ENCODE measurements around the gene LEAP2. TPM values are rescaled to one million over a fixed set of nuclear protein-coding genes. Genes with fewer than 3 reads are reported as not detected.

The LEAP2 gene
- total and polyA plus RNA-seq, 5 donors from 2014 or later = 0.44 to 1.8 (median 1.4) TPM; not detected in 1

DNA sequence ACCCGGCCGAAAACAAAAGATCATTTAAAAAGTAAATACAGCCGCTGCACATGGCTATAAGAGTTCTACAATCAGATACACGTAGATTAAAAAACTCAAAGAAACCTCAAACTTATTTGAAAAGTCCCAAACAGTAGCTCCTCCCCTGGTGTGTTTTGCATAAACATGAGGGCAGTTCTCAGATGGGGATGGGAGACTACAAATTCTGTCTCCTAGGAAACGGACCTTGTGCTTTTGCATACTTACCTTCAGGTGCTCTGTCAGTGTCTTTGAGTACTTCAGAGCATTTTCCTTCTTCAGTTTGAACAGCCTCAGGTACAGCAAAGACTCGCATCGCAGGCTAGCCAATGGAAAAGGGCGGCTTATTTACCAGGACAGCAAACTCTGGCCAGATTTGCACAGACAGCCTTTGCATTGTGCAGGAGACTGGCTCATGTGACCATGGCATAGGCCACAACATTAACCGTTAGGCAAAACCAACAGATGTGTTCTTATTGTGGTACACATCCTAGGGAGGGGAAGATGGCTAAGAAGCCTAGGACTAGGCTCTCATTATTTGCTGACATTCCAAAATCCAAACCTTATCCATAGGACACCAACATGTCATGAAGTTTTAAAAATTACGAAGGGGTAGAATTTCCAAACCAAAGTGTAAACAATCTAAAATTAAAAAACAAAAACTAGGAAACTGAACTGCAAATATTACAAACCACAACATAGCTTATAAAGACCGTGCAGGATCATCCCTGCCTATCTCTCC is 12.8 kb downstream of the LEAP2 start:
- no peaks in the 10 kb centered on the region for H3K27me3 ChIP-seq (ENCODE audit: control insufficient read depth, insufficient read depth, low read length)
- Mint-ChIP-seq H3K36me3 (peaks cover 43% of the 10 kb centered on the region), H3K27ac (peak overlapping the region in 1 of 3 donors; percentile 6), H3K4me3 (no peak overlapping the region), H3K4me1 (peaks cover 0 to 12% (median 5%) of the 10 kb centered on the region in 4 donors), H3K27me3 (no peaks in the 10 kb centered on the region), H3K9me3 (peaks cover 0 to 2% (median 0%) of the 10 kb centered on the region in 7 donors)
- no peaks in the 10 kb centered on the region for H3K4me1 ChIP-seq (ENCODE audit: control insufficient read depth, insufficient read depth, low read length, poor library complexity, severe bottlenecking)
- ATAC-seq (ENCODE audit: low read depth in 2 of 2) (no peak), DNase-seq (no peak)
- no peak overlapping the region for H3K27ac ChIP-seq (ENCODE audit: insufficient read depth, low read length, poor library complexity, severe bottlenecking)
- peaks cover 79% of the 10 kb centered on the region for H3K36me3 ChIP-seq (ENCODE audit: control insufficient read depth, insufficient read depth, low read length)
- H3K4me3 ChIP-seq (ENCODE audit: low read depth, low read length) = no peak overlapping the region
- H3K9me3 ChIP-seq (ENCODE audit: control insufficient read depth in 2 of 2, low read length in 2 of 2) = no peaks in the 10 kb centered on the region

DNA sequence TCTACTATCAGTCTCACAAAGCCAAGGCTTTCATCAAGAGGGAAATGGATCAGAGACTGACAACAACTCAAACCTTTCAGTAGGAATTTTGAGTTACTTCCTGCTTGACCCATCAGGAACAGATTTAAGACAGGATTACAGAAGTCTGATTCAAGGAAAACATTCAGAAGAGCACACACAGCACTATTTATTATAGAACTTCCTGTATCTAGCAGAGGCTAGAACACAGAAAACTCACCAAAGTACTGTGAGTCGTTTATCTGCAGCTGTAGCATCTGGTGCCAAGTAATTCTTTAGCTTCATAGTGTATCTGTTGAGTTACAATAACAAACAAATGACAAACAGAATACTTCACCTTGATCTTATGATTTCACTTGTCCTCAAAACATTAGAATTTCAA is 13.8 kb downstream of the LEAP2 start:
- peaks cover 0 to 12% (median 5%) of the 10 kb centered on the region in 4 donors for H3K4me1 Mint-ChIP-seq
- Histone ChIP-seq H3K9me3 (ENCODE audit: control insufficient read depth in 2 of 2, low read length in 2 of 2) (no peaks in the 10 kb centered on the region), H3K36me3 (ENCODE audit: control insufficient read depth, insufficient read depth, low read length) (peaks cover 78% of the 10 kb centered on the region), H3K27me3 (ENCODE audit: control insufficient read depth, insufficient read depth, low read length) (no peaks in the 10 kb centered on the region), H3K4me1 (ENCODE audit: control insufficient read depth, insufficient read depth, low read length, poor library complexity, severe bottlenecking) (no peaks in the 10 kb centered on the region), H3K4me3 (ENCODE audit: low read depth, low read length) (no peak overlapping the region), H3K27ac (ENCODE audit: insufficient read depth, low read length, poor library complexity, severe bottlenecking) (no peak overlapping the region)
- H3K9me3 Mint-ChIP-seq = peaks cover 0 to 2% (median 0%) of the 10 kb centered on the region in 7 donors
- no peaks in the 10 kb centered on the region for H3K27me3 Mint-ChIP-seq
- H3K27ac Mint-ChIP-seq = peak overlapping the region in 1 of 3 donors; percentile 17
- no peak for ATAC-seq (ENCODE audit: low read depth in 2 of 2)
- no peak for DNase-seq
- H3K36me3 Mint-ChIP-seq = peaks cover 49% of the 10 kb centered on the region
- H3K4me3 Mint-ChIP-seq = no peak overlapping the region

DNA sequence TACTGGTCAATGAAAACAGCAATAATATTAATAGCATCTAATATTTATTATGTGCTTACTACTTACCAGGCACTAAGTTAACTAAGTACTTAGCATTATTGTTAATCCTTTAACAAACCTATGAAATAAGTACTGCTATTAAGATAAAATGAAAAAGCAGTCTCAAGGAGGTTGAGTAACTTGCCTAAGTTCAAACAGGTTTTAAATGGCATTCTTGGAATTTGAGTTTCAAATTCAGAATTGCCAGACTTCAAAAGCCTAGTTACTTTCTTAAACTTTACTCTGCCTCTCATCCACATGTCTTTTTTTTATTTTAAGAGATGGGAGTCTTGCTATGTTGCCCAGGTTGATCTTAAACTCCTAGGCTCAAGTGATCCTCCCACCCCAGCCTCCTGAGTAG is 16.0 kb downstream of the LEAP2 start:
- ATAC-seq (ENCODE audit: low read depth in 2 of 2) (no peak), DNase-seq (peak in 1 of 3 donors; percentile 15)
- no peaks in the 10 kb centered on the region for H3K9me3 ChIP-seq (ENCODE audit: control insufficient read depth in 2 of 2, low read length in 2 of 2)
- no peak overlapping the region for H3K4me3 ChIP-seq (ENCODE audit: low read depth, low read length)
- Mint-ChIP-seq H3K36me3 (peaks cover 58% of the 10 kb centered on the region), H3K4me3 (no peak overlapping the region), H3K9me3 (peaks cover 0 to 2% (median 0%) of the 10 kb centered on the region in 7 donors), H3K4me1 (peaks cover 0 to 5% (median 0%) of the 10 kb centered on the region in 4 donors), H3K27ac (no peak overlapping the region), H3K27me3 (no peaks in the 10 kb centered on the region)
- no peak overlapping the region for H3K27ac ChIP-seq (ENCODE audit: insufficient read depth, low read length, poor library complexity, severe bottlenecking)
- no peaks in the 10 kb centered on the region for H3K27me3 ChIP-seq (ENCODE audit: control insufficient read depth, insufficient read depth, low read length)
- no peaks in the 10 kb centered on the region for H3K4me1 ChIP-seq (ENCODE audit: control insufficient read depth, insufficient read depth, low read length, poor library complexity, severe bottlenecking)
- H3K36me3 ChIP-seq (ENCODE audit: control insufficient read depth, insufficient read depth, low read length) = peaks cover 83% of the 10 kb centered on the region

DNA sequence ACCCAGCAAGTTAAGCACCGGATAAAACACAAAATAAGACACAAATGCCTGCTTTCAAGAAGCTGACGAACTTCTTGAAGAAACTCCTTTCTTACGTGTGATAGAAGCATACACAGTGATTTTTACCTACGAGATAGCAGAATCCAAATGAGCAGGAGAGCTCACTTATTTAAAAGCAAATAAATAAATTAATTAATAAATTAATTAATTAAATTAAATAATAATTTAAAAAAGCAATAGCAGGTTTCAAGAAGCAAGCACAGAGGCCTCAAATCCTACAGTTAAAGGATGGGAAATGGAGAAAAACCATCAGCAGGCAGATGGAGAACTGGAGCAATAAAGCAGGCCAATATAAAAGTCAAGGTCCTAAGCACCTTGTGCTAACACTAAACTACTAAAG is 17.3 kb downstream of the LEAP2 start:
- no peak overlapping the region for H3K4me3 ChIP-seq (ENCODE audit: low read depth, low read length)
- Mint-ChIP-seq H3K4me1 (peaks cover 0 to 7% (median 5%) of the 10 kb centered on the region in 4 donors), H3K36me3 (peaks cover 56% of the 10 kb centered on the region), H3K27ac (peak overlapping the region in 1 of 3 donors; percentile 29), H3K9me3 (peaks cover 0 to 2% (median 0%) of the 10 kb centered on the region in 7 donors), H3K27me3 (no peaks in the 10 kb centered on the region), H3K4me3 (no peak overlapping the region)
- no peaks in the 10 kb centered on the region for H3K9me3 ChIP-seq (ENCODE audit: control insufficient read depth in 2 of 2, low read length in 2 of 2)
- no peaks in the 10 kb centered on the region for H3K27me3 ChIP-seq (ENCODE audit: control insufficient read depth, insufficient read depth, low read length)
- DNase-seq = no peak
- no peak for ATAC-seq (ENCODE audit: low read depth in 2 of 2)
- H3K27ac ChIP-seq (ENCODE audit: insufficient read depth, low read length, poor library complexity, severe bottlenecking) = no peak overlapping the region
- no peaks in the 10 kb centered on the region for H3K4me1 ChIP-seq (ENCODE audit: control insufficient read depth, insufficient read depth, low read length, poor library complexity, severe bottlenecking)
- peaks cover 86% of the 10 kb centered on the region for H3K36me3 ChIP-seq (ENCODE audit: control insufficient read depth, insufficient read depth, low read length)

DNA sequence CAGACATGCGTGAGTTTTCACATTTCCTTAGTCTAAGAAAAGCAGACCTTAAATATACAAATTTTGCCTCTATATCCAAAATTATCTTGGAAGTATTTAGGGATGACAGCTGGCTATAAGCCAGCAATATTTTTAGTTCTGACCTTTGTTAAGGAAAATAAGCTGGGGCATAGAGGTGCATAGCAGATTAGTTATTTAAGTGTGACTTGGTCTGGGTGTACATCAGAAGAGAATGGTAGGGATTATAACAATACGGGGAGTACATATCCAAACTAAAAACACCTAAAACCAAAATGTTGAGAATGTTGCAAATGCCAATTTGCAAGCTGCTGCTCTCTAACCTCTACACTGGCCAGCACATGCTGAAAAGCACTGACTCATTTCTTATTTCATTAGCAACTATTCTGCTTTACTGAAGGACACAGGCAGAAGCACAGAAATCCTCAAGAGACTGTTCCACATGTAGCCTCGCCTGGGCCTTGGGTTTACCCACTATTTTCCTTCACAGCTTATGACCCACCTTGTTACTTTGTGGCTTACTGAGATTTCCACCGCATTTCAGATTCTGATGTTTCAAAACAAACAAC is 22.3 kb downstream of the LEAP2 start:
- Histone ChIP-seq H3K36me3 (ENCODE audit: control insufficient read depth, insufficient read depth, low read length) (peaks cover 68% of the 10 kb centered on the region), H3K27ac (ENCODE audit: insufficient read depth, low read length, poor library complexity, severe bottlenecking) (no peak overlapping the region), H3K27me3 (ENCODE audit: control insufficient read depth, insufficient read depth, low read length) (no peaks in the 10 kb centered on the region), H3K4me1 (ENCODE audit: control insufficient read depth, insufficient read depth, low read length, poor library complexity, severe bottlenecking) (no peaks in the 10 kb centered on the region), H3K4me3 (ENCODE audit: low read depth, low read length) (no peak overlapping the region), H3K9me3 (ENCODE audit: control insufficient read depth in 2 of 2, low read length in 2 of 2) (no peaks in the 10 kb centered on the region)
- peaks cover 0 to 10% (median 8%) of the 10 kb centered on the region in 4 donors for H3K4me1 Mint-ChIP-seq
- ATAC-seq (ENCODE audit: low read depth in 2 of 2) (no peak), DNase-seq (no peak)
- H3K27ac Mint-ChIP-seq = peak overlapping the region in 1 of 3 donors; percentile 27
- H3K36me3 Mint-ChIP-seq = peaks cover 47% of the 10 kb centered on the region
- no peak overlapping the region for H3K4me3 Mint-ChIP-seq
- H3K27me3 Mint-ChIP-seq = no peaks in the 10 kb centered on the region
- H3K9me3 Mint-ChIP-seq = no peaks in the 10 kb centered on the region

DNA sequence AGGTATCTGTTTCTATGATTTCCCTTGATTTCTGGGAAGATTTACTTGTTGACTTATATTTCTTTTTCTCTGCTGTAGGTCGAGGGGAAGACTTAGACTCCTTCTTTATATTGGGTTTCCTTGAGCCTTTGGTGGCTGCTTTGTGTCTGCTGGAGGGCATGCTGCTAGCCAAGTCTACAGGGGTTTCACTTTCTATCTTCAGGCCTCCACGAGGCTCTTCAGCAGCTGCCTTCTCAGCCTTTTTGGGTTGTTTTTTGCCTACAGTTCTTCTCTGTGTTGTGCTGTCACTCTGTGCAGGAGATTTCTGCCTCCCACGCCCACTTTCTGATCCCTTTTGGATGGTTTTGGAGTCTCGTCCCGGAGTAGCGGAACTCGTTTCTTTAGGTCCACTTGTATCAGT is 23.2 kb downstream of the LEAP2 start:
- Histone ChIP-seq H3K9me3 (ENCODE audit: control insufficient read depth in 2 of 2, low read length in 2 of 2) (no peaks in the 10 kb centered on the region), H3K4me3 (ENCODE audit: low read depth, low read length) (no peak overlapping the region), H3K27me3 (ENCODE audit: control insufficient read depth, insufficient read depth, low read length) (no peaks in the 10 kb centered on the region), H3K4me1 (ENCODE audit: control insufficient read depth, insufficient read depth, low read length, poor library complexity, severe bottlenecking) (no peaks in the 10 kb centered on the region), H3K27ac (ENCODE audit: insufficient read depth, low read length, poor library complexity, severe bottlenecking) (no peak overlapping the region), H3K36me3 (ENCODE audit: control insufficient read depth, insufficient read depth, low read length) (peaks cover 65% of the 10 kb centered on the region)
- H3K36me3 Mint-ChIP-seq = peaks cover 50% of the 10 kb centered on the region
- DNase-seq = peak in 1 of 3 donors; percentile 40
- H3K9me3 Mint-ChIP-seq = no peaks in the 10 kb centered on the region
- ATAC-seq (ENCODE audit: low read depth in 2 of 2) = no peak
- H3K4me1 Mint-ChIP-seq = peaks cover 0 to 16% (median 11%) of the 10 kb centered on the region in 4 donors
- H3K27ac Mint-ChIP-seq = peak overlapping the region in 1 of 3 donors; percentile 15
- no peak overlapping the region for H3K4me3 Mint-ChIP-seq
- no peaks in the 10 kb centered on the region for H3K27me3 Mint-ChIP-seq

DNA sequence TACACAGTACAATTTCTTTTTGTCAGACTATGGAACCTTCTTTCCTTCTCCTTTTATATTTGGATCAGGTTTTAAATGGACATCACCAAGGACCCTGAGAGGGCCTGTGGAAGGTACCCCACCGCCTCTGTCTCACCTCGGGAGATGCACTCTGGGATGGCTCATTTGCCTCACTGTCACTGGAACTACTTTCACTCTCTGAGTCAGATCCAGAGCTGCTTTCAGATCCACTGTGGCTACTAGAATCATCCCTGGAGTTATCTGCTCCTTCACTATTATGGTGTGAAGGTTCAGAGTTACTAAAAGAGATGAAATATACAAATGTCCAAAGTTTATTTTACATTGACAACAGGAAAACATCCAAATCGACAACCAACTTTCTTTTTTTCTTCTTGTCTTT is 24.6 kb downstream of the LEAP2 start:
- no peak for DNase-seq
- Mint-ChIP-seq H3K9me3 (no peaks in the 10 kb centered on the region), H3K27ac (no peak overlapping the region), H3K4me3 (no peak overlapping the region), H3K27me3 (no peaks in the 10 kb centered on the region), H3K36me3 (peaks cover 36% of the 10 kb centered on the region), H3K4me1 (peaks cover 0 to 19% (median 11%) of the 10 kb centered on the region in 4 donors)
- Histone ChIP-seq H3K27me3 (ENCODE audit: control insufficient read depth, insufficient read depth, low read length) (no peaks in the 10 kb centered on the region), H3K36me3 (ENCODE audit: control insufficient read depth, insufficient read depth, low read length) (peaks cover 53% of the 10 kb centered on the region), H3K4me1 (ENCODE audit: control insufficient read depth, insufficient read depth, low read length, poor library complexity, severe bottlenecking) (no peaks in the 10 kb centered on the region), H3K27ac (ENCODE audit: insufficient read depth, low read length, poor library complexity, severe bottlenecking) (no peak overlapping the region), H3K4me3 (ENCODE audit: low read depth, low read length) (no peak overlapping the region), H3K9me3 (ENCODE audit: control insufficient read depth in 2 of 2, low read length in 2 of 2) (no peaks in the 10 kb centered on the region)
- no peak for ATAC-seq (ENCODE audit: low read depth in 2 of 2)
